Spinal cord (tissue), 10 donors: ENCODE measurements around the gene SKI. TPM values are rescaled to one million over a fixed set of nuclear protein-coding genes. Genes with fewer than 3 reads are reported as not detected.
"Not testable (repeated sequence)": the region's sequence is repeated elsewhere in the genome, so short reads cannot be mapped to it uniquely, and the experiment has no call there.

Experiments
- DNase-seq, 6 donors: peaks; one replicate each; pipeline versions ENCODE4 v3.0.0 to v3.0.0-alpha.2; 2013 to 2015; ENCODE audit warnings: low spot score in 6 of 6, low read depth in 4 of 6
- H3K27ac ChIP-seq: one replicate; pipeline ENCODE4 v1.5.1; 2013; ENCODE audit warnings: low read depth, low read length, control low read depth
- H3K27me3 ChIP-seq: one replicate; pipeline ENCODE4 v1.6.1; 2013; ENCODE audit warnings: low read length; ENCODE audit not compliant: control insufficient read depth, insufficient read depth
- H3K36me3 ChIP-seq: one replicate; pipeline ENCODE4 v1.6.1; 2013; ENCODE audit warnings: low read length; ENCODE audit not compliant: control insufficient read depth, insufficient read depth
- H3K4me1 ChIP-seq: one replicate; pipeline ENCODE4 v1.6.1; 2013; ENCODE audit warnings: low read length; ENCODE audit not compliant: control insufficient read depth, insufficient read depth
- H3K4me3 ChIP-seq: one replicate; pipeline ENCODE4 v1.5.1; 2013; ENCODE audit warnings: low read depth, low read length, control low read depth
- H3K9me3 ChIP-seq: one replicate; pipeline ENCODE4 v1.6.1; 2013; ENCODE audit warnings: low read length; ENCODE audit not compliant: control insufficient read depth, insufficient read depth
- WGBS: methylation state at CpG from one replicate; pipeline ENCODE4 v1.1.5; 2013; ENCODE audit warnings: missing lambda C conversion rate; ENCODE audit not compliant: insufficient coverage; 5-methylcytosine and 5-hydroxymethylcytosine counted together
- polyA plus RNA-seq, 2 donors: library from polyadenylated mRNA; unstranded; fragments of 120-200 nt; gene quantifications; one replicate each; pipeline ENCODE4 v1.2.1, GENCODE V29; 2013; ENCODE audit not compliant: insufficient read length in 2 of 2
- total RNA-seq, 2 donors: library from RNA; depleted of rRNA in 1 of 2; stranded (reverse); fragments of 120-200 nt in 1 of 2; fragments of >200 nt in 1 of 2; gene quantifications; one replicate each; pipeline versions ENCODE4 v1.2.3 to v1.2.4, GENCODE V29; 2013 to 2014
- donor health status: healthy.

The SKI gene
- total and polyA plus RNA-seq, 4 donors = 20.0 to 72.3 (median 46.2) TPM

DNA sequence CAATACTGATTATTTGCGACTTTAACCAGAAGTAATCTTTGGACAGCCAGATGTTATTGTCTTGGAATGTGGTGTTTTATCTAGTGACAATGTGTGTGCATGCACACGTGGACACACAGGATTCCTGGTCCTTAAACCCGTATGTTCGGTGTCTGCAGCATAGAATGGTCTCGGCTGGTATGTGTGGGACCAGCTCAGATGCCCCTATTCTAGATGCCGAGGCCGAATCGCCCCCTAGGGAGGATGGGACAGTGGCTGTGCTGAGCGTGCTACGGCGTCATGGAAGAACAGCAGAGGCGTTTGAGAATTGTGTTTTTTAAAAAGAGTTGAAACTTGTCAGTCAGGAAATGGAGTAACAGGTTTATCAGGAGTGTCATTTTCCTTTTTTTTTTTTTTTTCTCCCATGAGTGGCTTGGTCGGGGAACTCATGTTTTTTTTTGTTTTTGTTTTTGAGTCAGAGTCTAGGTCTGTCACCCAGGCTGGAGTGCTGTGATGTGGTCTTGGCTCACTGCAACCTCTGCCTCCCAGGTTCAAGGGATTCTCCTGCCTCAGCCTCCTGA lies 30.1 kb downstream of the SKI start:
- no peak overlapping the region for H3K4me3 ChIP-seq
- H3K27ac ChIP-seq = no peak overlapping the region
- peaks cover 59% of the 10 kb centered on the region for H3K4me1 ChIP-seq
- WGBS = 78% methylated on average over 8 of the region's 13 CpGs
- peaks cover 16% of the 10 kb centered on the region for H3K36me3 ChIP-seq
- no peaks in the 10 kb centered on the region for H3K9me3 ChIP-seq
- H3K27me3 ChIP-seq = no peaks in the 10 kb centered on the region
- DNase-seq = no peak

DNA sequence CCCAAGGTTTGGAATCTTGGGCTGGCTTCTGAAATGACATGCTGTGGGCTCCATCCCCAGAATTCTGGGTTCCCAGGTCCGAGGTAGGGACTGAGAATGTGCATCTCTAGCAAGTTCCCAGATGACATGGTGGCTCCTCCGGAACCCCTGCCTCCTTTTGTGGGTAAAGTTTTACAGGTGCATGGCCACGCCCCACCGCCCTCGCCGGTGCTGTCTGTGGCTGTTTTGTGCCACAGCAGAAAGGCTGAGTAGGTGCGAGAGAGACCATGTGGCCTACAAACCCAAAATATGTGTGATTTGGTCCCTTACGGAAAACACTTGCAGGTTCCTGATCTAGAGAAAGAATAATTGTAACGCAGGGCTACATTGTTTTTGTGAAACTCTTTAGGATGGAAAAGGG lies 30.9 kb downstream of the SKI start:
- H3K27ac ChIP-seq = no peak overlapping the region
- peaks cover 8% of the 10 kb centered on the region for H3K36me3 ChIP-seq
- 81% methylated on average over 7 of the region's 9 CpGs for WGBS
- H3K27me3 ChIP-seq = no peaks in the 10 kb centered on the region
- peaks cover 51% of the 10 kb centered on the region for H3K4me1 ChIP-seq
- DNase-seq = no peak
- no peaks in the 10 kb centered on the region for H3K9me3 ChIP-seq
- H3K4me3 ChIP-seq = no peak overlapping the region

DNA sequence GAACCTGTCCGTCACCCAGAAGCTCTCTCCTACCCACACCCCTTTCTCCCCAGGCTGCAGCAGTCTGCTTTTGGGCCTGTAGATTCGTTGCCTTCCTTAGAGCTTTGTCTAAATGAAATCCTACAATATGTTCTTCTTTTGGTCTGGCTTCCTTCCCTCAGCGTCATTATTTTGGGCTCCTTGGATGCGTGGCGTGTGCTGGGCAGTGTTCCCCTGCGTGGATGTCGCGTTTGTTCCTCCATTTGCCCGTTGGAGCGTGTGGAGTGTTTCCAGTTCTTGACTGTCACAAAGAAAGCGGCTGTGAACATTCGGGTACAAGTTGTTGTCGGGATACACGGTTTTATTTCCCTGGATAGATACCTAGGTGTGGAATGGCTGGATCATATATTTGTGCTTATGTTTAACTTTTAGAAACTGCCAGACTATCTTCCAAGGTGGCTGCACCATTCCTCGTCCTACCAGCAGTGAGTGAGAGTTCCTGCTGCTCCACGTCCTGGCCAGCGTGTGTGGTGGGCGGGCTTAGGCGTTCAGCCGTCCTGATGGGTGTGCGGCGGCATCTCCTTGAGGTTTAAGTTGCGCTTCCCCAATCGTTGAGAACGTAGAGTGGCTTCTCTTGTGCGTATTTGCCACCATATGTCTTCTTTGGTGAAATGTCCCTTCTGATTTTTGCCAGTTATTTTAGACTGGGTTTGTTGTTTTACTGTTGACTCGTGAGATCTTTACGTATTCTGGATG lies 31.7 kb downstream of the SKI start:
- peaks cover 43% of the 10 kb centered on the region for H3K4me1 ChIP-seq
- H3K36me3 ChIP-seq = no peaks in the 10 kb centered on the region
- H3K27ac ChIP-seq = no peak overlapping the region
- no peak overlapping the region for H3K4me3 ChIP-seq
- H3K9me3 ChIP-seq = no peaks in the 10 kb centered on the region
- H3K27me3 ChIP-seq = no peaks in the 10 kb centered on the region
- peak in 1 of 6 donors; percentile 86 for DNase-seq
- WGBS = 44% methylated on average over 18 of the region's 28 CpGs

DNA sequence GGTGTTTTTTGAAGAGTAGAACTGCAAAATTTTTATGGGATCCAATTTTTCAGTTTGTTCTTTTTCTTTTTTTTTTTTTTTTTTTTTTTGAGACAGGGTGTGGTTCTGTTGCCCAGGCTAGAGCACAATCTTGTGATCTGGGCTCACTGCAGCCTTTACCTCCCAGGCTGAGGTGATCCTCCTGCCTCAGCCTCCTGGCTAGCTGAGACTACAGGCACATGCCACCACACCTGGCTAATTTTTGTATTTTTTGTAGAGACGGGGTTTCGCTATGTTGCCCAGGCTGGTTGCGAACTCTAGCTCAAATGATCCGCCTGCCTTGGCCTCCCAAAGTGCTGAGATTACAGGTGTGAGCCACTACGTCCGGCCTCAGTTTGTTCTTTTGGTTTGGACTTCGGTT lies 32.4 kb downstream of the SKI start:
- H3K9me3 ChIP-seq, H3K27ac ChIP-seq, H3K36me3 ChIP-seq, H3K27me3 ChIP-seq, DNase-seq, H3K4me3 ChIP-seq: not testable (repeated sequence)
- H3K4me1 ChIP-seq = peaks cover 41% of the 10 kb centered on the region
- WGBS = 96% methylated on average over 7 of the region's 7 CpGs

DNA sequence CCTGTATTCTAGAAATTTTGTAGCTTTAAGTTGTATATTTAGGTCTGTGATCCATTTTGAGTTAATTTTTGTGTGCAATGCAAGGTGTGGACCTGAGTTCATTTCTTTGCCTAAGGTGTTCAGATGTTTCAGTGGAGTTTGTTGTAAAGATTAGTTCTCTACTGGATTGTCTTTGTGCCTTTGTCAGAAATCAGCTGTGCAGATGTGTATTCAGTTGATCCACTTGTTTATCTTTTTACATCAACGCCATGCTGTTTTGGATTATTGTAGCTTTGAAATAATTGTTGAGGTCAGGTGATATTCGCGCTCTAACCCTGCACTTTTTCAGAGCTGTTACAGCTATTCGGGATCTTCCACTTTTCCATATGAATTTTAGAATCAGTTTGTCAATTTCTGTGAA lies 32.8 kb downstream of the SKI start:
- H3K4me3 ChIP-seq = no peak overlapping the region
- no CpG with 5 or more reads among the region's 4 CpGs for WGBS
- H3K4me1 ChIP-seq = peaks cover 41% of the 10 kb centered on the region
- H3K27ac ChIP-seq = no peak overlapping the region
- DNase-seq = no peak
- H3K9me3 ChIP-seq = no peaks in the 10 kb centered on the region
- no peaks in the 10 kb centered on the region for H3K36me3 ChIP-seq
- no peaks in the 10 kb centered on the region for H3K27me3 ChIP-seq

DNA sequence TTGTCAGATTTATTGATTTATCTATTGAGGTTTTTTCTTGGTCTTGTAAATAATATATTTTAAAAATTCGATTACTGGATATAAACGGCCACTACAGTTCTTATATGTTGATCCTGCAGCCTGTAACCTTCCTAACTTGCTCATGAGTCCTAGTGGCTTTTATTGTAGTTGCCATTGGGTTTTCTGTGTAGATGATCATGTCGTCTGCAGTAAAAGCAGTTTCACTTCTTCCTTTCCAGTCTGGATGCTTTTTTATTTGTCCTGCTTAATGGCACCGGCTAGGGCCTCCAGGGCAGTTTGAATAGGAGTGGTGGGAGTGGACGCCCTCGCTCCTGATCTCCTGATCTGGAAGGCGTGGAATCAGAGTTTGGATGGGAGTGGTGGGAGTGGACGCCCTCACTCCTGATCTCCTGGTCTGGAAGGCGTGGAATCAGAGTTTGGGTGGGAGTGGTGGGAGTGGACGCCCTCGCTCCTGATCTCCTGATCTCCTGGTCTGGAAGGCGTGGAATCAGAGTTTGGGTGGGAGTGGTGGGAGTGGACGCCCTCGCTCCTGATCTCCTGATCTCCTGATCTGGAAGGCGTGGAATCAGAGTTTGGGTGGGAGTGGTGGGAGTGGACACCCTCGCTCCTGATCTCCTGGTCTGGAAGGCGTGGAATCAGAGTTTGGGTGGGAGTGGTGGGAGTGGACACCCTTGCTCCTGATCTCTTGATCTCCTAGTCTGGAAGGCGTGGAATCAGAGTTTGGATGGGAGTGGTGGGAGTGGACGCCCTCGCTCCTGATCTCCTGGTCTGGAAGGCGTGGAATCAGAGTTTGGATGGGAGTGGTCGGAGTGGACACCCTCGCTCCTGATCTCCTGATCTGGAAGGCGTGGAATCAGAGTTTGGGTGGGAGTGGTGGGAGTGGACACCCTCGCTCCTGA lies 33.6 kb downstream of the SKI start:
- H3K36me3 ChIP-seq, H3K27me3 ChIP-seq, DNase-seq, H3K4me3 ChIP-seq, H3K27ac ChIP-seq, H3K9me3 ChIP-seq: not testable (repeated sequence)
- 92% methylated on average over 19 of the region's 25 CpGs for WGBS
- H3K4me1 ChIP-seq = peaks cover 40% of the 10 kb centered on the region

DNA sequence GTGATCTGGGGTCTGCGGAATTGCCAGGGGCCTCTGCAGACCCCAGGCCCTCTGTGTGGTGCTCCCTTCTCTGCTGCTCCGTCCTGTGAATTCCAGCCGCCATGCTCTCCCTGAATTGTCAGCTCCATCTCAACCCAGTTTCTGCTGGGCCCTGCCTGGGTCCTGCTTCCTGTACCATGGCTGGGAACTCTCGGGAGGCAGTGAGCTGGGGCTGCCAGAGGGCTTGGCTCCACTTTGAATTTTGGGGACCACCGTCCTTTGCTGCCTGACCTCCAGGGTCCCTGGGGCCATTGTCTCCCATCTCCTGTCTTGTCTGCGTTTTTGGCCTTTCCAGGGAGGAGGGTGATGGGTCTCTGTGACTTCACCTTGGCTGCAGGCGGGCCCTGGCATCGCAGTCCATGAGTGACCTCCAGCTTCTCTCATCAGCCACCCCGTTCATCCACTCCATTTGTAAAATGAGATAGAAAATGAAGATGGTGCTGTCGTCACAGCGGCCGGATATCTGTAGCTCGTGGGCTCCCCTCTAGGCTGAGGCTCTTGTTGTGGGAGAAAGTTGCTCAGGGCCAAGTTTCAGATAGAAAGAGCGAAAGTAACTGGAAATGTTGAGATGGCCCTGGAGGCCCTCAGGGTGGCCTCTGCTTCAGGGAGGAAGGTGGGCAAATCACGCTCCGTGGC lies 38.3 kb downstream of the SKI start:
- Histone ChIP-seq H3K4me1 (peaks cover 51% of the 10 kb centered on the region), H3K27me3 (no peaks in the 10 kb centered on the region), H3K36me3 (peaks cover 31% of the 10 kb centered on the region), H3K9me3 (no peaks in the 10 kb centered on the region), H3K27ac (no peak overlapping the region), H3K4me3 (no peak overlapping the region)
- WGBS = 83% methylated on average over 12 of the region's 16 CpGs
- no peak for DNase-seq

DNA sequence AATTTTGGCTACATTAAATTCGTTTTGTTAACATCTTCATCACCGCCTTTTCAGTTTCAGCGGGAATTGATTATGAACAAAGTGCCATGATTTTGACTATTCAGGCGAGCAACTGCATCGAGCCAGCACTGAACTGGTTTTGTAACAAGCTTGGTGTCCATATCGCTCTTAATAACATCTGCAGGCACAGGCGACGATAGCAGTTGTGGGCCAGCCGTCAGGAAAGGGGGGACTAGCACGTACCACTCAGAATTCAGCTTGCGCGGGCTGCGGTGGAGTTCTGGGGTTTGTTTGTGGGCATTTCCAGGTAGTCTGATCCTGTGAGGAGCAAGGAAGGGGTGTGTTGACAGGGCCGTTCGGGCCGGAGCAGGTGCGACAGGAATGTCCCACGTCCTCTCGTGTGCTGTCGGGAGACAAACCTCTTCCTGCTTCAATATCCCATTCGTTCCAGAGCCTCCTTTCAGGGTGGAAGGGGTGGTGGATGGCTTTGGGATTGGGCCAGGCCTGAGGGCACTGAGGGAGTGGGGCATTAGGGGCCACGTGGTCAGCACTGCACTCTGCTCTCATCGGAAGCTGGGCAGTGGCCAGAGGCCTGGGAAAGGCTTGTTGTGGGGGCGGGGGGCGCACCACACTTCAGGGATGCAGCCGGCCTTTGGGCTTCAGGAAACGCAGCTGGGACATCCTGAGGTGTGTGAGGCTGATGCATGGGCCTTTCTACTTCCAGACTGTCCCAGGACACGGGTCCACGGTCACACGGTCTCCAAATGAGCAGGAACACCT lies 39.1 kb downstream of the SKI start:
- DNase-seq = no peak
- WGBS = 64% methylated on average over 28 of the region's 30 CpGs
- peaks cover 59% of the 10 kb centered on the region for H3K4me1 ChIP-seq
- H3K9me3 ChIP-seq = no peaks in the 10 kb centered on the region
- H3K27me3 ChIP-seq = no peaks in the 10 kb centered on the region
- no peak overlapping the region for H3K4me3 ChIP-seq
- H3K27ac ChIP-seq = peak overlapping the region; percentile 7
- peaks cover 34% of the 10 kb centered on the region for H3K36me3 ChIP-seq

DNA sequence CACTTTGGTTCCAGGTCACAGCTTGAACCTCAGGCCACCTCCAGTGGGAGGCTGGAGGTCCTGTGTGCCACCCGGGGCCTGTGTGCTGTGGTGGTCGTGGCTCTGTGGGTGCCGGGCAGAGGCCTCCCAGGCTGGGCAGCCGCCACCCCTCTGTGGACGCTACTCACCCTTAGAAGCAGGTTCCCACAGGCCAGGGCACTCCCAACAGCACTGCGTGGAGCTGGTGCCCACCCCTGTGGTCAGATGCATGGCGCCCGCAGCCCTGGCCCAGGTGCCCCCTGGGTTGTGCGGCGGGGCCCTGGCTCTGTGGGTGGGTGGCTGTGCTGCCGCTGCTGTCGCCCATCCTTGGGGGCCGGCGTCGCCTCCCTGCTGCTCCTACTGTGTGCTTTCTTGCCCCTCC lies 39.7 kb downstream of the SKI start:
- Histone ChIP-seq H3K4me3 (no peak overlapping the region), H3K27ac (peak overlapping the region; percentile 7), H3K9me3 (no peaks in the 10 kb centered on the region)

More for the DNA sequence above, 39.7 kb downstream of the SKI start:
- Histone ChIP-seq H3K4me1 (peaks cover 65% of the 10 kb centered on the region), H3K36me3 (peaks cover 34% of the 10 kb centered on the region), H3K27me3 (no peaks in the 10 kb centered on the region)
- no peak for DNase-seq
- WGBS = 86% methylated on average over 14 of the region's 15 CpGs
